PFSK-1 (cell line): Measurements from ENCODE around the gene ZNF776.

ENCODE experiments used
- POLR2AphosphoS5 ChIP-seq: IDR thresholded peaks from 2 replicates; pipeline ENCODE4 v1.6.1; 2012; ENCODE audit warnings: low read depth, mild to moderate bottlenecking, control low read depth, low read length, moderate library complexity
- REST ChIP-seq, 2 experiments: IDR thresholded peaks; 2 replicates each; pipeline versions ENCODE4 v1.6.1 to v1.8.0; 2011 to 2012; ENCODE audit warnings: low read depth in 2 of 2, low read length in 2 of 2, control low read depth in 1 of 2, inconsistent platforms in 1 of 2, mild to moderate bottlenecking in 1 of 2, moderate library complexity in 1 of 2; ENCODE audit not compliant: insufficient read depth in 1 of 2
- SIN3A ChIP-seq: IDR thresholded peaks from 2 replicates; pipeline ENCODE4 v1.6.1; 2012; ENCODE audit warnings: mild to moderate bottlenecking, low read length, moderate library complexity, borderline replicate concordance; ENCODE audit not compliant: insufficient read depth

GRCh38 chr19:57719901-57720519, 26.6 kb upstream of the ZNF776 start:
- TF ChIP-seq REST (IDR thresholded peaks at IDR 0.05; ENCODE audit: insufficient read depth in 1 of 2, low read depth in 2 of 2, low read length in 2 of 2): no peak
- no peak for TF ChIP-seq POLR2AphosphoS5
- no peak for TF ChIP-seq SIN3A
